ENCODE results near the gene GBP3.
A peak's percentile ranks its signal among the peaks of the same experiment; 100 is the strongest.

Gene GBP3, protein sequence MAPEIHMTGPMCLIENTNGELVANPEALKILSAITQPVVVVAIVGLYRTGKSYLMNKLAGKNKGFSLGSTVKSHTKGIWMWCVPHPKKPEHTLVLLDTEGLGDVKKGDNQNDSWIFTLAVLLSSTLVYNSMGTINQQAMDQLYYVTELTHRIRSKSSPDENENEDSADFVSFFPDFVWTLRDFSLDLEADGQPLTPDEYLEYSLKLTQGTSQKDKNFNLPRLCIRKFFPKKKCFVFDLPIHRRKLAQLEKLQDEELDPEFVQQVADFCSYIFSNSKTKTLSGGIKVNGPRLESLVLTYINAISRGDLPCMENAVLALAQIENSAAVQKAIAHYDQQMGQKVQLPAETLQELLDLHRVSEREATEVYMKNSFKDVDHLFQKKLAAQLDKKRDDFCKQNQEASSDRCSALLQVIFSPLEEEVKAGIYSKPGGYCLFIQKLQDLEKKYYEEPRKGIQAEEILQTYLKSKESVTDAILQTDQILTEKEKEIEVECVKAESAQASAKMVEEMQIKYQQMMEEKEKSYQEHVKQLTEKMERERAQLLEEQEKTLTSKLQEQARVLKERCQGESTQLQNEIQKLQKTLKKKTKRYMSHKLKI

GRCh38 chr1:89022167-89022959, at the start of gene GBP3:
GBP3 (minus strand) TSS chr1:89022866; CDS start chr1:89020721, 2,145 bp downstream.
- H3K4me3 ChIP-seq (ENCODE audit: low read depth in 1 of 2, low read length in 2 of 2) = peak within 1 kb of the TSS; percentile 44 to 56
- H3K9ac ChIP-seq (ENCODE audit: low read length) = peak within 1 kb of the TSS; percentile 57
- H3K27ac ChIP-seq (ENCODE audit: low read depth, low read length) = peak within 1 kb of the TSS; percentile 41
- peaks cover 4% of the 10 kb centered on the region for H3K9me3 ChIP-seq (ENCODE audit: low read length)
- peaks cover 7% of the 10 kb centered on the region for H3K36me3 ChIP-seq (ENCODE audit: insufficient read depth, low read length)
- peaks cover 8% of the 10 kb centered on the region for H3K4me1 ChIP-seq (ENCODE audit: insufficient read depth, low read length)
- H3K27me3 ChIP-seq (ENCODE audit: control insufficient read depth in 1 of 2, insufficient read depth in 2 of 2, low read length in 2 of 2) = no peaks in the 10 kb centered on the region

GRCh38 chr1:89070509-89070908, 47.8 kb upstream of the GBP3 start:
- Histone ChIP-seq H3K9ac (ENCODE audit: low read length) (no peak overlapping the region), H3K36me3 (ENCODE audit: insufficient read depth, low read length) (no peaks in the 10 kb centered on the region), H3K9me3 (ENCODE audit: low read length) (no peaks in the 10 kb centered on the region), H3K4me1 (ENCODE audit: insufficient read depth, low read length) (peaks cover 2% of the 10 kb centered on the region), H3K27ac (ENCODE audit: low read depth, low read length) (no peak overlapping the region), H3K27me3 (ENCODE audit: control insufficient read depth in 1 of 2, insufficient read depth in 2 of 2, low read length in 2 of 2) (no peaks in the 10 kb centered on the region), H3K4me3 (ENCODE audit: low read depth in 1 of 2, low read length in 2 of 2) (peak overlapping the region in 1 of 2 donors; percentile 47)

DNA sequence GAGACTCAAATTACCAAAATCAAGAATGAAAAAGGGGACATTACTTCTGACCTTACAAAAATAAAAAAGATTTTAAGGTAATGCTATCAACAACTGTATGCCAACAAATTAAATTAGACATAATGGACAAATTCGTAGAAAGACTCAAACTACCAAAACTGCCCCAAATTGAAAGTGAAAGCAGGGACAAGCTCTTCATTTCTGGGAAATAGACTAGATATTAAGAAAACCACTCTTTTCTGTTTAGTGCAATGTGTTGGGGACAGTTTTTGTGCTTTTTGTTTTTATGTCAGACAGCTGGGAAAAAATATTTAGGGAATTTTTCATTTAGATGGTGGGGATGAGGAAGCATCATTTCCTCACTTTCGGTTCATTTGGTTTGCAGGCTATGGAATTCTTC, 47.3 kb upstream of the GBP3 start:
- Histone ChIP-seq H3K9me3 (ENCODE audit: low read length) (no peaks in the 10 kb centered on the region), H3K27me3 (ENCODE audit: control insufficient read depth in 1 of 2, insufficient read depth in 2 of 2, low read length in 2 of 2) (no peaks in the 10 kb centered on the region), H3K4me1 (ENCODE audit: insufficient read depth, low read length) (peaks cover 5% of the 10 kb centered on the region), H3K4me3 (ENCODE audit: low read depth in 1 of 2, low read length in 2 of 2) (peak overlapping the region; percentile 20 to 47), H3K36me3 (ENCODE audit: insufficient read depth, low read length) (no peaks in the 10 kb centered on the region), H3K9ac (ENCODE audit: low read length) (no peak overlapping the region), H3K27ac (ENCODE audit: low read depth, low read length) (no peak overlapping the region)

DNA sequence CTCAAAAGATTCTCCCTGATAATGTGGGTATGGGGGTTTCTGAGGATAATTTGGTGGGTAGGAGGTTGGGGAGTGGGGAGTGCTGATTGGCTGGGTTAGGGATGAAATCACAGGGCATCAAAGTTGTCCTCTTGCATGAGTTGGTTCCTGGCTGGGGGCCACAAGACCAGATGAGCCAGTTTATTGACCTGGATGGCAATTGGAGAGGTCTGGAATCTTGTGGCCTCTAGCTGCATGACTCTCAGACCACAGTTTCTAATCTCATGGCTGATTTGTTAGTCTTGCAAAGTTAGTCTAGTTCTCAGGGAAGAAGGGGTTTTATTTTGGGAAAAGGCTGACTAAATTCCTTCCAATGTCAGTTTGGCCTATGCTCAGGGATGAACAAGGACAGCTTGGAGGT, 45.6 kb upstream of the GBP3 start:
- H3K4me3 ChIP-seq (ENCODE audit: low read depth in 1 of 2, low read length in 2 of 2) = no peak overlapping the region
- H3K4me1 ChIP-seq (ENCODE audit: insufficient read depth, low read length) = peaks cover 5% of the 10 kb centered on the region
- H3K27ac ChIP-seq (ENCODE audit: low read depth, low read length) = no peak overlapping the region
- H3K36me3 ChIP-seq (ENCODE audit: insufficient read depth, low read length) = no peaks in the 10 kb centered on the region
- H3K9me3 ChIP-seq (ENCODE audit: low read length) = no peaks in the 10 kb centered on the region
- H3K27me3 ChIP-seq (ENCODE audit: control insufficient read depth in 1 of 2, insufficient read depth in 2 of 2, low read length in 2 of 2) = no peaks in the 10 kb centered on the region
- H3K9ac ChIP-seq (ENCODE audit: low read length) = no peak overlapping the region

- H3K36me3 ChIP-seq (ENCODE audit: insufficient read depth, low read length) = peaks cover under 1% of the 10 kb centered on the region
- peak within 1 kb of the TSS; percentile 44 to 93 for H3K4me3 ChIP-seq (ENCODE audit: low read depth in 1 of 2, low read length in 2 of 2)
Observed at GRCh38 chr1:89065079-89065868, 42.6 kb upstream of the GBP3 start, which contains the start of gene GBP1. GBP1 (minus strand) TSS chr1:89065208; CDS start chr1:89063234, 1,974 bp downstream.

DNA sequence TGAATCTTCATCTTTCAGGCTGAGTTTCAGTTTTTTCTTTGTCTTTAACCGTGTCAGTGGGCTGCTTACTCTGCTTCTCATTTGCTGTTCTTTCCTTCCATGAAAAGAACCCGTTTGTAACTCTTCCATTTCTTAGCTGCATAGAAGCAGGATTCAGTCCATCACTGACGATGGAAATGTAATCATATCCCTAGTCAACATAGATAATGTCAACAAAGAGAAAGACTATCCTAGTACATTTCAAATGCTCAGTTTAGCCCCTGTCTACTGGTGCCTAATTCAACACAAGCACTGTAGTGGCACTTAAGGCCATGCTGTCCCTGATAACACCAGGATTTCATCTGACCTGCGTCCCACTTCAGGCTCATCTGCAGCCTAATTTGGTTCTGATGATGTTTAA, 42.0 kb upstream of the GBP3 start:
- peak overlapping the region; percentile 94 for H3K9ac ChIP-seq (ENCODE audit: low read length)
- H3K27me3 ChIP-seq (ENCODE audit: control insufficient read depth in 1 of 2, insufficient read depth in 2 of 2, low read length in 2 of 2) = no peaks in the 10 kb centered on the region
- peaks cover 6% of the 10 kb centered on the region for H3K36me3 ChIP-seq (ENCODE audit: insufficient read depth, low read length)
- H3K9me3 ChIP-seq (ENCODE audit: low read length) = no peaks in the 10 kb centered on the region
- H3K27ac ChIP-seq (ENCODE audit: low read depth, low read length) = peak overlapping the region; percentile 45
- peaks cover 25% of the 10 kb centered on the region for H3K4me1 ChIP-seq (ENCODE audit: insufficient read depth, low read length)
- peak overlapping the region; percentile 44 to 93 for H3K4me3 ChIP-seq (ENCODE audit: low read depth in 1 of 2, low read length in 2 of 2)

More at GRCh38 chr1:89065079-89065868, 42.6 kb upstream of the GBP3 start, which contains the start of gene GBP1:
- peaks cover 22% of the 10 kb centered on the region for H3K4me1 ChIP-seq (ENCODE audit: insufficient read depth, low read length)
- H3K9me3 ChIP-seq (ENCODE audit: low read length) = no peaks in the 10 kb centered on the region
- H3K27ac ChIP-seq (ENCODE audit: low read depth, low read length) = peak within 1 kb of the TSS; percentile 45
- peak within 1 kb of the TSS; percentile 94 for H3K9ac ChIP-seq (ENCODE audit: low read length)
- no peaks in the 10 kb centered on the region for H3K27me3 ChIP-seq (ENCODE audit: control insufficient read depth in 1 of 2, insufficient read depth in 2 of 2, low read length in 2 of 2)

GRCh38 chr1:89063094-89063493, 40.4 kb upstream of the GBP3 start:
- Histone ChIP-seq H3K27ac (ENCODE audit: low read depth, low read length) (no peak overlapping the region), H3K27me3 (ENCODE audit: control insufficient read depth in 1 of 2, insufficient read depth in 2 of 2, low read length in 2 of 2) (no peaks in the 10 kb centered on the region), H3K4me3 (ENCODE audit: low read depth in 1 of 2, low read length in 2 of 2) (peak overlapping the region in 1 of 2 donors; percentile 5), H3K36me3 (ENCODE audit: insufficient read depth, low read length) (peaks cover 19% of the 10 kb centered on the region), H3K9ac (ENCODE audit: low read length) (peak overlapping the region; percentile 25), H3K4me1 (ENCODE audit: insufficient read depth, low read length) (peaks cover 25% of the 10 kb centered on the region), H3K9me3 (ENCODE audit: low read length) (no peaks in the 10 kb centered on the region)

- H3K27ac ChIP-seq (ENCODE audit: low read depth, low read length) = no peak overlapping the region
- H3K9ac ChIP-seq (ENCODE audit: low read length) = no peak overlapping the region
- H3K27me3 ChIP-seq (ENCODE audit: control insufficient read depth in 1 of 2, insufficient read depth in 2 of 2, low read length in 2 of 2) = no peaks in the 10 kb centered on the region
- no peak overlapping the region for H3K4me3 ChIP-seq (ENCODE audit: low read depth in 1 of 2, low read length in 2 of 2)
- H3K4me1 ChIP-seq (ENCODE audit: insufficient read depth, low read length) = peaks cover 20% of the 10 kb centered on the region
- peaks cover 48% of the 10 kb centered on the region for H3K36me3 ChIP-seq (ENCODE audit: insufficient read depth, low read length)
- no peaks in the 10 kb centered on the region for H3K9me3 ChIP-seq (ENCODE audit: low read length)
Observed at GRCh38 chr1:89060091-89060490, 37.4 kb upstream of the GBP3 start.

DNA sequence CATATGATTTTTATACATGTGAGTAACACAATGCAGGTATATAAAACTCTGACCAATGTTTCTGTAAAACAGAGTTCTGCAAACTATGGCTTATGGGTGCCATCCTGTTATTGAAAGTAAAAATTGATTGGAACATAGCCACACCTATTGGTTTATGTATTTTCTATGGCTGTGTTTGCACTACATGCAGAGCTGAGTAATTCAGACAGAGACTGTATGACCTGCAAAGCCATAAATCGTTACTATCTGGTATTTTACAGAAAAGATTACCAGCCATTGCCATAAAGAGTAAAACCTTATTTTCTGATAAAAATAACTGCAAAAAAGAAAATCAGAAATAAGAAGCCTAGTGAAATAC, 29.3 kb upstream of the GBP3 start:
- no peak overlapping the region for H3K27ac ChIP-seq (ENCODE audit: low read depth, low read length)
- H3K27me3 ChIP-seq (ENCODE audit: control insufficient read depth in 1 of 2, insufficient read depth in 2 of 2, low read length in 2 of 2) = no peaks in the 10 kb centered on the region
- no peaks in the 10 kb centered on the region for H3K4me1 ChIP-seq (ENCODE audit: insufficient read depth, low read length)
- no peaks in the 10 kb centered on the region for H3K9me3 ChIP-seq (ENCODE audit: low read length)
- no peak overlapping the region for H3K4me3 ChIP-seq (ENCODE audit: low read depth in 1 of 2, low read length in 2 of 2)
- H3K36me3 ChIP-seq (ENCODE audit: insufficient read depth, low read length) = peaks cover 65% of the 10 kb centered on the region
- no peak overlapping the region for H3K9ac ChIP-seq (ENCODE audit: low read length)

GRCh38 chr1:89051300-89051954, 28.8 kb upstream of the GBP3 start:
- H3K4me1 ChIP-seq (ENCODE audit: insufficient read depth, low read length) = no peaks in the 10 kb centered on the region
- no peaks in the 10 kb centered on the region for H3K27me3 ChIP-seq (ENCODE audit: control insufficient read depth in 1 of 2, insufficient read depth in 2 of 2, low read length in 2 of 2)
- no peak overlapping the region for H3K4me3 ChIP-seq (ENCODE audit: low read depth in 1 of 2, low read length in 2 of 2)
- no peak overlapping the region for H3K27ac ChIP-seq (ENCODE audit: low read depth, low read length)
- H3K9ac ChIP-seq (ENCODE audit: low read length) = no peak overlapping the region
- peaks cover 60% of the 10 kb centered on the region for H3K36me3 ChIP-seq (ENCODE audit: insufficient read depth, low read length)
- no peaks in the 10 kb centered on the region for H3K9me3 ChIP-seq (ENCODE audit: low read length)

All from muscle layer of colon (tissue), 2 donors.